Measurements from ENCODE around the gene UBE2D4. TPM values are rescaled to one million over a fixed set of nuclear protein-coding genes. Genes with fewer than 3 reads are reported as not detected.
A peak's percentile ranks its signal among the peaks of the same experiment; 100 is the strongest.

The UBE2D4 gene
- total RNA-seq, 1 donor from 2014 or later = 10.1 TPM

DNA sequence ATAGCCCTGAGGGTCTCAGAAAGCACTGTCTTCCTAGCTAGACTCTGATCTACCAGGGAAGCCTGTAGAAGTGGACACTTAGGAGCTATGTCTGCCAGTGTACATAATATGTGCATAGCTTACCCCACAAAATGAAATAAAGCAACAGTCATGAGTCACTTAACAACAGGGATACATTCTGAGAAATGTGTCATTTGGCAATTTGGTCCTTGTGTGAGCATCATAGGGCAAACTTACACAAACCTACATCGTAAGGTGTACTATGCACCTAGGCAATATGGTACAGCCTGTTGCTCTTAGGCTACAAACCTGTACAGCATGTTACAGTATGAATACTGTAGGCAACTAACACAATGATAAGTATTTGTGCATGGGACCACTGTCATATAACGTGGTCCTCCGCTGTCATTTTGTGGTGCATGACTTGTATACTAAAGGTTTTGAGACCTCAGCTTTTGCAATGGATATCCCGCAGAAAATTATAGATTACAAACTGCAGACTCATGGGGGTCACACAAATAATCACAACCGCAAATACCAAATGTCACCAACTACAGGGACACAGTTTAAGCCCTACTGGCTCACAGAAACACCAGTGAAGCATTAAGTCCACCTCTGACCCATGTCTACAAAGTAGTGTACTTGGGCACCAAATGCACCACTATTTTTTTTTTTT lies 21.6 kb upstream of the UBE2D4 start:
- Mint-ChIP-seq H3K4me3 (ENCODE audit: unreplicated experiment) (no peak overlapping the region), H3K9me3 (ENCODE audit: unreplicated experiment) (peaks cover 5% of the 10 kb centered on the region), H3K27ac (ENCODE audit: unreplicated experiment) (no peak overlapping the region), H3K36me3 (ENCODE audit: unreplicated experiment) (no peaks in the 10 kb centered on the region), H3K27me3 (ENCODE audit: unreplicated experiment) (peaks cover 3% of the 10 kb centered on the region), H3K4me1 (ENCODE audit: low read depth, unreplicated experiment) (peaks cover 8% of the 10 kb centered on the region)
- DNase-seq = no peak
- no peak for TF ChIP-seq CTCF (IDR thresholded peaks at IDR 0.05; ENCODE audit: partially characterized antibody, unreplicated experiment)

- H3K9me3 Mint-ChIP-seq (ENCODE audit: unreplicated experiment) = peaks cover 5% of the 10 kb centered on the region
- no peak for TF ChIP-seq CTCF (IDR thresholded peaks at IDR 0.05; ENCODE audit: partially characterized antibody, unreplicated experiment)
- no peak for DNase-seq
- peak overlapping the region; percentile 96 for H3K4me3 Mint-ChIP-seq (ENCODE audit: unreplicated experiment)
- H3K4me1 Mint-ChIP-seq (ENCODE audit: low read depth, unreplicated experiment) = peaks cover 8% of the 10 kb centered on the region
- no peaks in the 10 kb centered on the region for H3K36me3 Mint-ChIP-seq (ENCODE audit: unreplicated experiment)
- peak overlapping the region; percentile 97 for H3K27ac Mint-ChIP-seq (ENCODE audit: unreplicated experiment)
- H3K27me3 Mint-ChIP-seq (ENCODE audit: unreplicated experiment) = peaks cover 3% of the 10 kb centered on the region
These were observed 20.9 kb upstream of the UBE2D4 start for GRCh38 chr7:43905209-43905946.

GRCh38 chr7:43905956-43906330 lies 20.3 kb upstream of the UBE2D4 start:
- no peak for TF ChIP-seq CTCF (IDR thresholded peaks at IDR 0.05; ENCODE audit: partially characterized antibody, unreplicated experiment)
- Mint-ChIP-seq H3K4me3 (ENCODE audit: unreplicated experiment) (peak overlapping the region; percentile 96), H3K4me1 (ENCODE audit: low read depth, unreplicated experiment) (peaks cover 8% of the 10 kb centered on the region)

GRCh38 chr7:43906331-43907010 lies 19.8 kb upstream of the UBE2D4 start, which contains the start of gene URGCP:
Gene URGCP, minus strand, starts transcription at chr7:43906596. Its CDS starts 21 bp downstream, at chr7:43906575.
- H3K9me3 Mint-ChIP-seq (ENCODE audit: unreplicated experiment) = peaks cover 5% of the 10 kb centered on the region
- no peaks in the 10 kb centered on the region for H3K36me3 Mint-ChIP-seq (ENCODE audit: unreplicated experiment)
- DNase-seq = peak; percentile 66
- TF ChIP-seq CTCF (IDR thresholded peaks at IDR 0.05; ENCODE audit: partially characterized antibody, unreplicated experiment) = no peak
- H3K27ac Mint-ChIP-seq (ENCODE audit: unreplicated experiment) = peak within 1 kb of the TSS; percentile 97
- peaks cover 3% of the 10 kb centered on the region for H3K27me3 Mint-ChIP-seq (ENCODE audit: unreplicated experiment)
- H3K4me1 Mint-ChIP-seq (ENCODE audit: low read depth, unreplicated experiment) = peaks cover 8% of the 10 kb centered on the region
- H3K4me3 Mint-ChIP-seq (ENCODE audit: unreplicated experiment) = peak within 1 kb of the TSS; percentile 96

More at GRCh38 chr7:43905956-43906330, 20.3 kb upstream of the UBE2D4 start:
- Mint-ChIP-seq H3K27me3 (ENCODE audit: unreplicated experiment) (peaks cover 3% of the 10 kb centered on the region), H3K9me3 (ENCODE audit: unreplicated experiment) (peaks cover 5% of the 10 kb centered on the region), H3K27ac (ENCODE audit: unreplicated experiment) (peak overlapping the region; percentile 97), H3K36me3 (ENCODE audit: unreplicated experiment) (no peaks in the 10 kb centered on the region)
- DNase-seq = peak; percentile 61

All from glutamatergic neuron (in vitro differentiated cells).